Right kidney (tissue), 1 donor: ENCODE results near the gene RTP3.
A peak's percentile ranks its signal among the peaks of the same experiment; 100 is the strongest.

ENCODE experiments used
- DNase-seq: peaks from one replicate; pipeline ENCODE4 v3.0.0-alpha.2; 2016

The RTP3 gene

DNA sequence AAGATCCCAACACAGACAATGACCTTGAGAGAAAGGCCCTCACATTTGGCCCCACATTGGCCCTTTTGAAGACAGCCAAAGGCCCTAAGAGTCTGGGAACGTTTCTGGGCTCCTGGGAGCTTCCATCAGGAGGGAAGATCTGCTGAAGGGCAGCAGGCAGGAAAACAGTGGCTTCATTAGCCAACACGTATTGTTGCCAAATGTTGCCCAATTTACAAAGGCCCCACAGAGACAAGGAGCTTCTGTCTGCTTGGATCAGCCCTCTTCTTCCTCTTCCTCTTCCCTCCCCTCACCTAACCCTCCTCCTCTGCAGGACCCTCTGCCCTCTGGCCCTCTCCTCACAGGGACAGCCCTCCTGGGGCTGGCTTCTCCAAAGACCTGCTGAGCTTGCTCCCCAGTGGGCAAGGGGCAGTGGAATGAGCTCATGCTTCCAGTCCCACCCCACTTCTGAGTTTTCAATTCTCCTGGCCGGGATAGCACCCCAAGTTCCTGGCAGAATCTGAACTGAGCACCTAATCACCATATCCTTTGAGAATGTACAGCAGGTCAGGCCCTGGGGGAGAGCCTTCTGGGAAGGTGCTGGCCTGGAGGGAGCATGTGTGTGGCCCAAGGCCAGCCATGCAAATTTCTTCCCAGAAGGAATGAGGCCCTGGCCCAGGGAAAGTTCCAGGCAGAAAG is 28.0 kb upstream of the RTP3 start:
- no peak for DNase-seq

DNA sequence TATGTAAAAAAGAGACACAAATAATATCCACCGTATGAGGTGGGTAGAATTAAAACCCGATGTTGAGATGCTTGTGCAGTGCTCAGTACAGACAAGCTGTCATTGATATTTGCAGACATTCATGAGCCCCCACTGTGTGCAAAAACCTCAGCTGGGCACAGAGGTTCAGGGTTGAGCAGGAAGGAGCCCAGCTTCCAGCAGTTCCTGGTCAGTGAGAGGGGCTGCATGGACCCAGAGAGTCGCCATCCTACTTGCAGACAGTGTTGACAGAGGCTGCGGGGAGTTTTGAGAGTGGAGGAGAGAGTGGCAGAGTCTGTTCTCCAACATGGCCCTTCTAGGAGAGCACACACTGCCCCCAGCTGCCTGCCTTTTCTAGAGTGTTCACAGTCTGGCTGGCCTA is 26.9 kb upstream of the RTP3 start:
- no peak for DNase-seq

DNA sequence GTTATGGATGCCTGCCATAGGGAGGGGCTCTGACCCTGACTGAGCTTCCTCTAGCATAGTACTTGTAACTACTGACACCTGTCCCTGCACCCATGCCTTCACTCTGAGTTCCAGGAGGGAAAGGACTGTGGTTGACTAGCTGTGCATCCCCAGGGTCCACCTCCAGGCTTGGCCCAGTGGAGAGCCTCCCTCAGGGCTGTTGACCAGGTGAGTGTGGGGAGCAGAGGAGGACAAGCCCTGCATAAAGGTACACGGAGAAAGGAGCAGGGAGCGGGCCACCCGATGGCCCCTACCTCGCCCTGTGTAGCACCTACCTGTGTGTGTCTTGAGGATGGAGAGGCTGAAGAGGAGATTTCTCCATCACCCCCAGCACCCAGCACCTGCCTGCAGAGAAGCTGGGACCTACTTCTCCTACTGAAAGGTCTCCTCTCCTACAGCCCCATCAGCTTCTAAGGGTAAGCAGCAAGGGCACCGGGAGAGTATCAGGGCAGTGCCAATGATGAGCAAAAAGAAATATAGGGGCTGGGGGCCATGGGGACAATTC is 26.3 kb upstream of the RTP3 start:
- no peak for DNase-seq

- DNase-seq: no peak
Measured at GRCh38 chr3:46472736-46473135, 25.0 kb upstream of the RTP3 start.

GRCh38 chr3:46477145-46477544 is 20.6 kb upstream of the RTP3 start:
- no peak for DNase-seq

GRCh38 chr3:46477756-46478155 is 20.0 kb upstream of the RTP3 start:
- no peak for DNase-seq

GRCh38 chr3:46478341-46478740 is 19.4 kb upstream of the RTP3 start:
- no peak for DNase-seq

- DNase-seq: no peak
Measured at GRCh38 chr3:46479021-46479420, 18.8 kb upstream of the RTP3 start.

- DNase-seq: no peak
Measured at GRCh38 chr3:46479696-46480095, 18.1 kb upstream of the RTP3 start.

DNA sequence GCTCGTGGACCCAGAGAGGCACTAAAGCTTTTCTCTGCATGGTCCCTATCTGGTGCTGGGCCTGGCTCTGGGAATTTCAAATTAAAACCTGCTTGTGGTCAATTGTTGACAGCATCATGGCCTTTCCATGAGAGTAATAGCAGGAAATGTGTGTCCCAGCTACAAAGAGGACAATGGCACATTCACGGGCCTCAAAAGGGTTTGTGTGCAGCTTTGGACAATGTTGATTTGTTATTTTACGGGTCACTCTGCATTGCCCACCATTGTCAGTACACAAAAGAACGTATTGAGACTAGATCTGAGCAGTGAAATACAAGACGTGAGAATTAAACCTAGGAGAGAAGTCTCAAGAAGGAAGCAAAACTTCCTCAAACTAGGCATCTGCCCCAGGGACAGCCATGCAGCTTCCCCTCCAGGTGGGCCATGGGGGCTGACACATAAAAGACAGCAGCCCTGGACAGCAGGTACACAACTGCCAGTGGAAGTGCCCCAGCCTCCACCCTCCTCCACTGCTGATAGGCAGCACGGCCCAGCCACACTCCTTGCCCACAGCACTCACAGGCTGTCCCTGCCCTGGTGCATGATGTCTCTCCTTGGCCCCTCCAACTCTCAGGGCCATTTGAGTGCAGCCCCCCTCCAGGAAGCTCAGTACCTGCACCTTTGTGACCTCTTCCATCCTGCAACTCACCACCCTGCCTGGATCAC is 17.1 kb upstream of the RTP3 start:
- no peak for DNase-seq

GRCh38 chr3:46481636-46482035 is 16.1 kb upstream of the RTP3 start:
- no peak for DNase-seq

DNA sequence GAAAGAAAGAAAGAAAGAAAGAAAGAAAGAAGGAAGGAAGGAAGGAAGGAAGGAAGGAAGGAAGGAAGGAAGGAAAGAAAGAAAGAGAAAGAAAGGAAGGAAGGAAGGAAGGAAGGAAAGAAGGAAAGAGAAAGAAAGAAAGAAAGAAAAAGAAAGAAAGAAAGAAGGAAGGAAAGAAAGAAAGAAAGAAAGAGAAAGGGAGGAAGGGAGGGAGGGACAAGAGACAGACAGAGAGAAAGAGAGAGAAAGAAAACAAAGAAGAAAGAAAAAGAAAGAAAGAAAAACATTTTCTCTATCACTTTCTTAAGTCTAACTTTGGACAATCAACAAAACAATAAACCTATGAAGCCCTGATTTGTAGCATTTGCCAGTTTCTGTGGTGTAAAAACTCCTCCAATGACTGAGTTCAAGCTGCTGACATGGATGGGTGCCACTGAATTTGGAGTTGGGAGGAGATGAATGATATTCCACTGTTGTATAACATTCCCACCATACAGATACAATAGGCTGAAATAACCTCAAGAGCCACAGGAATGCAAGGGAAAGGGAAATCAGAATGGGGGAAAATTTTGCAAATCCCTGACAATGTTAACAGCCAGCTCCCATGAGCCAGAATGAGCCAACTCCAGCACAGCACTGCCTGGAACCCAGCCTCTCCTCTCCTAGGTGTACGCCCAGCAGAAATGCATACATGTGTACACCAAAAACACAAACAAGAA is 15.0 kb upstream of the RTP3 start:
- no peak for DNase-seq

DNA sequence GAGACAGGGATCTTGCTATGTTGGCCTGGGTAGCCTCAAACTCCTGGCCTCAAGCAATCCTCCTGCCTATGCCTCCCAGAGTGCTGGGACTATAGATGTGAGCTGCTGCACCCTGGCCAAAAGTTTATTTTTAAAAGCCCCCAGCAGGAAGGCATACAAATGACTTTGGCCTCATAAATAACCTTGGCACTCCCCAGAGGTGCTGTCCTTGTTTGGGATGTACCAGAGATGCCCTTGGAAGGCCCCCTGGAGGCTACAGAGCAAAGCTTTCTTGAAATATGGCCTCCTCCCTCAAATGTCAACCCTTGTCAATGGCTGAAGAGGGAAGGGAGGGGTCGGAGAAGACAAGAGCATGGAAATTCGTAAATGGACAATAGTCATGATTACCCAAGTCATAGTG is 14.0 kb upstream of the RTP3 start:
- no peak for DNase-seq

DNA sequence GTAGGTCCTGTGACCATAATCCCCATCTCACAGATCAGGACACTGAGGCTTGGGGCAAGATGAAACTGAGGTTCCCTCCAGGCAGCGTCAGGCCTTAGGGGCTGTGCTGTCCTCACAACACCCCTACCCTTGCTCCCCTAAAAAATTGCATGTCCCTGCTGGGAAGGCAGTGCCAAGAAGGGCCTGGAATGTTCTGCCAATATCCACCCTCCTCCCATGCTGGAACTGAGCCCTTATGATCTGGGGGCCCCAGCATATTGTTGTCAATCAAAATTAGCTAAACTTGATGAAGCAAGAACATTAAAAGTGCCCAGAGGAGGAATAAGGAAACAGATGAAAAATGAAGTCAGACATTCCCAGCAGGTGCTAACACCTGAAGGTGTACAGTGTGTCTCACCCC is 13.4 kb upstream of the RTP3 start:
- DNase-seq: no peak

- DNase-seq: peak; percentile 46
Measured at GRCh38 chr3:46484911-46485778, 12.6 kb upstream of the RTP3 start.

- DNase-seq: no peak
Measured at GRCh38 chr3:46485779-46486175, 12.0 kb upstream of the RTP3 start.

GRCh38 chr3:46488735-46489361 is 8.9 kb upstream of the RTP3 start:
- peak; percentile 76 for DNase-seq

DNA sequence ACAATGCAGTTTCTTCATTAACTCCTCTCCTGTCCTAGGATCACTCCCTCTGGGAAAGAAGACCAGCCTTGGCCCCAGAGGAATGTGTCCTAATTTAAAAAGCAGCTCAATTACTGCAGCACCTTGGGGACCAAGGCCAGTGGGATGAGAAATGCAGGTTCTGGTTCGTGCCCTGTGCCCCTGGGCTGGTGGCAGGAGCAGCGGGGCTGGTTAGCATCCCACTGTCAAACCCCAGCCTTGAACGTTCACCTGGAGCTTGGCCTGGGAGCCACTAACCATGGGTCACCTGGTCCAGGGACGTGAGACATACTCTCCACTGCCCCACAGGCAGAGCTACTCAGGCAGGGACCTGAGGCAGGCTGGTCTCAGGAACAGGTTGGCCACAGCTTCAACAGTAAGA is 8.4 kb upstream of the RTP3 start:
- DNase-seq: no peak

GRCh38 chr3:46489875-46490274 is 7.9 kb upstream of the RTP3 start:
- DNase-seq: no peak

DNA sequence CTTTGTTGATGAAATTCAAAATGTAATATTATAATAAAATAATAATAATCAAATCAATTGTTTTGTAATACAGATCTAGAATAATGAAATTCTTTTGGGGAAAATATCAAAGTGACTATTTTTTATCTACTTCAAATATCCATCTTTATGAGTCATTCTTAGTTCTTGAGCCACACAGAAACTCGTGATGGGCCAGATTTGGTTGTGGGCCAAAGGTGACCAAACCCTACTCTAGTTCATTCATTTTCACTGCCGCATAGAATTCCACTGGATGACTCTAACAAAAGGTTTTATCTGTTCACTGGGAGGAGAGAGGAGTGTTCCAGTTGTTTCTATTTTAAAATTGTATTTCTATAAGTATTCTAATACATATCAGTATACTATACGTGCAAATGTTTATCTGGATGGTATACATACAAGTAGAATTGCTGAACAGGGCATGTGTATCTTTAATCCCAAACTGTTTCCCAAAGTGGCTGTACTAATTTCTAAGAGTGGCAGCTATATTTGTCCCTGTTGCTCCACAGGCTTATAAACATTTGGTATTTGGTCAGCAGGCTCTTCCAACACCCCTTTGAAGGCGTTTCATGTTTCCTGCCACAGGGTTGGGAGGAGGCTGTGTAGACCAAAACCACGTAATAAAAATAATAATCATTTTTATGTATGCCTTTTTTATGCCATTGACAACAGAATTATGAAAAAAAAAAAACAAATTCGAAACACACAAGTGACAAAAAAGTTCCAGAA is 7.3 kb upstream of the RTP3 start:
- no peak for DNase-seq
